Lung (tissue), 12 donors: ENCODE measurements around the gene PSENEN. TPM values are rescaled to one million over a fixed set of nuclear protein-coding genes. Genes with fewer than 3 reads are reported as not detected.

Source experiments
- ATAC-seq: fragments of 200-7000 bp; cut with Tn5 transposase; one replicate; pipeline ENCODE4 v1.9.1; 2020; ENCODE audit warnings: moderate number of reproducible peaks; ENCODE audit not compliant: insufficient read depth, low FRiP score
- DNase-seq, 3 donors: peaks; one replicate each; pipeline ENCODE4 v3.0.0-alpha.2; 2013 to 2017
- H3K27ac ChIP-seq, 2 donors: one replicate each; pipeline ENCODE4 v1.5.1; 2013; ENCODE audit warnings: mild to moderate bottlenecking in 2 of 2, moderate library complexity in 2 of 2, control low read depth in 1 of 2, inconsistent platforms in 1 of 2, low read depth in 1 of 2, low read length in 1 of 2
- H3K27me3 ChIP-seq, 3 donors: one replicate each; pipeline ENCODE4 v1.5.1; 2013; ENCODE audit warnings: low read length in 2 of 3; ENCODE audit not compliant: control insufficient read depth in 3 of 3, insufficient read depth in 3 of 3
- H3K36me3 ChIP-seq, 4 donors: one replicate each; pipeline ENCODE4 v1.5.1; 2013; ENCODE audit warnings: low read length in 4 of 4, mild to moderate bottlenecking in 1 of 4, moderate library complexity in 1 of 4; ENCODE audit not compliant: control insufficient read depth in 4 of 4, insufficient read depth in 4 of 4
- H3K4me1 ChIP-seq, 5 donors: one replicate each; pipeline ENCODE4 v1.5.1; 2013; ENCODE audit warnings: low read length in 5 of 5, mild to moderate bottlenecking in 2 of 5, moderate library complexity in 1 of 5; ENCODE audit not compliant: control insufficient read depth in 5 of 5, insufficient read depth in 5 of 5
- H3K4me3 ChIP-seq: one replicate; pipeline ENCODE4 v1.5.1; 2013; ENCODE audit warnings: mild to moderate bottlenecking, control low read depth, moderate library complexity
- H3K9ac ChIP-seq, 2 donors: one replicate each; pipeline ENCODE4 v1.5.1; 2013; ENCODE audit warnings: low read length in 2 of 2, control low read depth in 1 of 2; ENCODE audit not compliant: insufficient read depth in 1 of 2
- H3K9me3 ChIP-seq, 4 donors: one replicate each; pipeline ENCODE4 v1.5.1; 2013; ENCODE audit warnings: low read length in 3 of 4, mild to moderate bottlenecking in 1 of 4, moderate library complexity in 1 of 4; ENCODE audit not compliant: control insufficient read depth in 4 of 4, insufficient read depth in 3 of 4
- CTCF ChIP-seq: IDR thresholded peaks from 2 replicates; pipeline ENCODE4 v1.5.1; 2012; ENCODE audit warnings: mild to moderate bottlenecking; ENCODE audit errors: control extremely low read depth, extremely low read depth
- WGBS, 2 donors: extraction: QIAGEN DNeasy Blood & Tissue Kit; methylation state at CpG; one replicate each; pipeline ENCODE4 v1.1.7; 2013; 5-methylcytosine and 5-hydroxymethylcytosine counted together
- polyA plus RNA-seq, 2 donors: library from polyadenylated mRNA; stranded (reverse); fragments of 200-250 nt; gene quantifications; one replicate each; pipeline ENCODE4 v1.2.1, GENCODE V29; 2013
- total RNA-seq, 2 donors: library from RNA; depleted of rRNA in 1 of 2; stranded (reverse); fragments of >200 nt in 1 of 2; gene quantifications; one replicate each; pipeline ENCODE4 v1.2.1, GENCODE V29; 2014 to 2021
- donor health status: control.
- donor health status: control.
- donor health status: Bipolar disorder and iron deficiency.
- donor health status: healthy.
- donor health status: DM: yes; HTN: yes; CAD: no.

The PSENEN gene
- total and polyA plus RNA-seq, 4 donors = 36.8 to 196 (median 107) TPM

DNA sequence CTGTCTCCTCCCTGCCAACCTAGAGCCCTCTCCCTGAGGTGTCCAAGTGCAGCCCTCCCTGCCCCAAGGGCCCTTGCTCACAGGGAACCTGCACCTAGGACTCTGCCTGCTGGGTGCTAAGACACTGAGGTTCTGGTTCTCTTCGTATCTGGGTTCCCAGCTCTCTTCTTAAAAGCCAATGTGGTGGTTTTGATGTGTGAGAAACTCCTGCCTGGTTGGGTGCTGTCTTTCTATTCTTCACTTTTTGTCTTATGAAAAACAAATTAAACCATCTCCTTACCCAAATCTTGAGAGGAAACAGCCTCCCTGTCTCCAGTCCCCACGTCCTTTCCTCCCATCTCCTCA, 32.0 kb upstream of the PSENEN start:
- H3K9me3 ChIP-seq = peaks cover 0 to 1% (median 0%) of the 10 kb centered on the region in 4 donors
- no peak overlapping the region for H3K9ac ChIP-seq
- H3K27ac ChIP-seq = no peak overlapping the region
- no peak for ATAC-seq
- WGBS, 2 donors = 79 to 82% methylated on average over 2 of the region's 2 CpGs
- H3K27me3 ChIP-seq = no peaks in the 10 kb centered on the region
- no peak overlapping the region for H3K4me3 ChIP-seq
- peaks cover 0 to 14% (median 7%) of the 10 kb centered on the region in 5 donors for H3K4me1 ChIP-seq
- DNase-seq = no peak
- H3K36me3 ChIP-seq = no peaks in the 10 kb centered on the region
- TF ChIP-seq CTCF = no peak

DNA sequence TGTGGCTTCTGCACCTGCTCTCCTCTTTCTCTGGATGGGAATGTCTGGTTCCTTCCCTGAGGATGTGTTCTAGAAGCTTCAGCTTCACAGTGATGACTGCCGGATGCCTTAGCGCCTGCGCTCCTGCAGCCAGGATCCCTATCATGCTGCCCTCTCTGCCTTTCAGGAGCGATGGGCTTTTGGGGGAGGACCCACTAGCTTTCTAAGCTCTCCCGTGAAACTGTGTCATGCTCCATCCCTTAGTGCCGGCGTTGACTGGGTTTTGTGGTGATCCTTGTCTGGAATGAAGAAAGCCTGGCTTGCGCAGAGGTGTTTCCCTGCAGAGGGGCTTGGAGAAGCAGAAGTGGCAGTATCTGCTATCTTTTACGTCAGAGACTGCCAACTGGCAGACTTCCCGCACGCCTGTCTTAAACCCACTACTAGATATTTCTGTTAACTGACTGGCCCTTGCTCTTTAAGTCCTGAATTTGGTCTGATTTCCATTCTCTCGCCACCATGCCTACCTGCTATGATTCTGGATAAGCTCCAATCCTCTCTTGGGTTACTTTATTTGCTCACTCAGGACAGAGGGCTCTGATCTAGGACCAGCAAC, 31.5 kb upstream of the PSENEN start:
- no peak for TF ChIP-seq CTCF
- H3K4me3 ChIP-seq = no peak overlapping the region
- DNase-seq = no peak
- peaks cover 0 to 1% (median 0%) of the 10 kb centered on the region in 4 donors for H3K9me3 ChIP-seq
- H3K27ac ChIP-seq = no peak overlapping the region
- H3K36me3 ChIP-seq = no peaks in the 10 kb centered on the region
- H3K27me3 ChIP-seq = no peaks in the 10 kb centered on the region
- H3K4me1 ChIP-seq = peaks cover 0 to 18% (median 10%) of the 10 kb centered on the region in 5 donors
- H3K9ac ChIP-seq = no peak overlapping the region
- WGBS, 2 donors = 71 to 81% methylated on average over 12 of the region's 12 CpGs
- ATAC-seq = no peak

GRCh38 chr19:35714601-35715354, 30.7 kb upstream of the PSENEN start:
- no peak overlapping the region for H3K9ac ChIP-seq
- WGBS, 2 donors = 71 to 77% methylated on average over 14 of the region's 14 CpGs

More at GRCh38 chr19:35714601-35715354, 30.7 kb upstream of the PSENEN start:
- Histone ChIP-seq H3K9me3 (peaks cover 0 to 1% (median 0%) of the 10 kb centered on the region in 4 donors), H3K36me3 (peaks cover 0 to 3% (median 2%) of the 10 kb centered on the region in 4 donors), H3K4me1 (peaks cover 0 to 23% (median 13%) of the 10 kb centered on the region in 5 donors), H3K4me3 (no peak overlapping the region), H3K27me3 (no peaks in the 10 kb centered on the region), H3K27ac (no peak overlapping the region)
- no peak for ATAC-seq
- no peak for DNase-seq
- no peak for TF ChIP-seq CTCF
